HL-60 (cell line): ENCODE measurements around the gene CYP4F22.

Source experiments
- CTCF ChIP-seq: IDR thresholded peaks from one replicate; pipeline ENCODE4 v1.5.1; 2011; ENCODE audit warnings: low read length, control low read depth, inconsistent platforms; ENCODE audit not compliant: insufficient read depth
- POLR2AphosphoS5 ChIP-seq: IDR thresholded peaks from 2 replicates; pipeline ENCODE4 v1.6.1; 2012; ENCODE audit warnings: low read depth

GRCh38 chr19:15563931-15564330 lies 55.6 kb downstream of the CYP4F22 start:
- no peak for TF ChIP-seq CTCF
- TF ChIP-seq POLR2AphosphoS5 = no peak
